Liver (tissue), 9 donors: ENCODE results near the gene STX2. TPM values are rescaled to one million over a fixed set of nuclear protein-coding genes. Genes with fewer than 3 reads are reported as not detected.

Experiments
- DNase-seq: peaks from one replicate; pipeline ENCODE4 v3.0.0-alpha.2; 2017; ENCODE audit warnings: low spot score
- H3K27ac ChIP-seq, 2 donors: one replicate each; pipeline ENCODE4 v1.7.0; 2013; ENCODE audit warnings: inconsistent platforms in 2 of 2, low read length in 2 of 2, control low read depth in 1 of 2, low read depth in 1 of 2, mild to moderate bottlenecking in 1 of 2
- H3K27me3 ChIP-seq, 4 donors: one replicate each; pipeline versions ENCODE4 v1.6.1 to v1.7.0; 2013; ENCODE audit warnings: low read length in 3 of 4, inconsistent platforms in 1 of 4, mild to moderate bottlenecking in 1 of 4, moderate library complexity in 1 of 4; ENCODE audit not compliant: control insufficient read depth in 4 of 4, insufficient read depth in 4 of 4
- H3K36me3 ChIP-seq, 4 donors: one replicate each; pipeline versions ENCODE4 v1.6.1 to v1.7.0; 2013; ENCODE audit warnings: low read length in 3 of 4, mild to moderate bottlenecking in 3 of 4, low read depth in 1 of 4, moderate library complexity in 1 of 4; ENCODE audit not compliant: control insufficient read depth in 4 of 4, insufficient read depth in 3 of 4
- H3K4me1 ChIP-seq, 4 donors: one replicate each; pipeline versions ENCODE4 v1.6.1 to v1.7.0; 2013; ENCODE audit warnings: low read length in 3 of 4, mild to moderate bottlenecking in 3 of 4, moderate library complexity in 1 of 4; ENCODE audit not compliant: control insufficient read depth in 4 of 4, insufficient read depth in 4 of 4
- H3K4me3 ChIP-seq, 3 donors: one replicate each; pipeline versions ENCODE4 v1.6.1 to v1.7.0; 2013; ENCODE audit warnings: low read length in 3 of 3, control low read depth in 1 of 3, low read depth in 1 of 3, mild to moderate bottlenecking in 1 of 3
- H3K9ac ChIP-seq, 2 donors: one replicate each; pipeline ENCODE4 v1.7.0; 2013; ENCODE audit warnings: low read length in 2 of 2, mild to moderate bottlenecking in 2 of 2, moderate library complexity in 2 of 2, control low read depth in 1 of 2, low read depth in 1 of 2
- H3K9me3 ChIP-seq, 4 donors: one replicate each; pipeline versions ENCODE4 v1.6.1 to v1.7.0; 2013; ENCODE audit warnings: low read length in 3 of 4; ENCODE audit not compliant: control insufficient read depth in 4 of 4
- EGR1 ChIP-seq, 2 donors: IDR thresholded peaks; 2 replicates each; pipeline ENCODE4 v1.6.1; 2016 to 2018; ENCODE audit warnings: antibody characterized with exemption in 2 of 2, low read depth in 2 of 2
- FOXA2 ChIP-seq: IDR thresholded peaks from 2 replicates; pipeline ENCODE4 v1.6.1; 2016; ENCODE audit warnings: antibody characterized with exemption
- GABPA ChIP-seq, 2 donors: IDR thresholded peaks in 1 of 2; conservative IDR thresholded peaks in 1 of 2; 2 replicates each; pipeline ENCODE4 v1.6.1; 2016; ENCODE audit warnings: antibody characterized with exemption in 2 of 2, mild to moderate bottlenecking in 1 of 2, moderate library complexity in 1 of 2
- HNF4G ChIP-seq: IDR thresholded peaks from 2 replicates; pipeline ENCODE4 v1.6.1; 2016; ENCODE audit warnings: antibody characterized with exemption
- JUND ChIP-seq, 2 donors: IDR thresholded peaks; 2 replicates each; pipeline ENCODE4 v1.6.1; 2016; ENCODE audit warnings: antibody characterized with exemption in 2 of 2
- MAX ChIP-seq: IDR thresholded peaks from 2 replicates; pipeline ENCODE4 v1.6.1; 2016; ENCODE audit warnings: antibody characterized with exemption
- NR2F2 ChIP-seq: IDR thresholded peaks from 2 replicates; pipeline ENCODE4 v1.6.1; 2016; ENCODE audit warnings: antibody characterized with exemption
- RAD21 ChIP-seq, 2 donors: IDR thresholded peaks; 2 replicates each; pipeline ENCODE4 v1.6.1; 2016; ENCODE audit warnings: antibody characterized with exemption in 2 of 2, mild to moderate bottlenecking in 2 of 2
- RXRA ChIP-seq, 2 donors: IDR thresholded peaks; 2 replicates each; pipeline ENCODE4 v1.6.1; 2017 to 2018; ENCODE audit warnings: antibody characterized with exemption in 2 of 2, mild to moderate bottlenecking in 1 of 2
- SP1 ChIP-seq: IDR thresholded peaks from 2 replicates; pipeline ENCODE4 v1.6.1; 2018; ENCODE audit warnings: antibody characterized with exemption, mild to moderate bottlenecking
- TAF1 ChIP-seq: conservative IDR thresholded peaks from 2 replicates; pipeline ENCODE4 v1.6.1; 2016; ENCODE audit warnings: antibody characterized with exemption, mild to moderate bottlenecking
- YY1 ChIP-seq: IDR thresholded peaks from 2 replicates; pipeline ENCODE4 v1.6.1; 2016; ENCODE audit warnings: antibody characterized with exemption, mild to moderate bottlenecking
- whole genome bisulfite sequencing: extraction: QIAGEN DNeasy Blood & Tissue Kit; methylation state at CpG from one replicate; pipeline ENCODE4 v1.1.7; 2013; 5-methylcytosine and 5-hydroxymethylcytosine counted together
- polyA plus RNA-seq, 2 donors: library from polyadenylated mRNA; stranded (reverse) in 1 of 2; unstranded in 1 of 2; fragments of 200-250 nt in 1 of 2; fragments of >200 nt in 1 of 2; fragmentation: Nextera tagmentation in 1 of 2; extraction: Ambion mirVana in 1 of 2; gene quantifications; one replicate each; pipeline versions ENCODE4 v1.2.1 to v1.2.3, GENCODE V29; 2013 to 2015
- total RNA-seq, 2 donors: library from RNA; depleted of rRNA; stranded (reverse); fragments of >200 nt; gene quantifications; one replicate each; pipeline ENCODE4 v1.2.3, GENCODE V29; 2014
- TF ChIP-seq, protein P1 (sequence below): IDR thresholded peaks from 2 replicates; pipeline ENCODE4 v1.6.1; 2016; ENCODE audit warnings: antibody characterized with exemption, mild to moderate bottlenecking
- TF ChIP-seq, protein P2 (sequence below): IDR thresholded peaks from 2 replicates; pipeline ENCODE4 v1.6.1; 2016; ENCODE audit warnings: antibody characterized with exemption
- TF ChIP-seq, protein P3 (sequence below): fragments of 150-350 bp; IDR thresholded peaks from 2 replicates; pipeline ENCODE4 v1.5.1; 2017; ENCODE audit warnings: improper control_type of control experiment, low read depth, low read length; ENCODE audit not compliant: missing input control
- TF ChIP-seq, protein P4 (sequence below): IDR thresholded peaks from 2 replicates; pipeline ENCODE4 v1.6.1; 2016; ENCODE audit warnings: antibody characterized with exemption
- donor health status: healthy.
- donor health status: healthy.
- donor health status: healthy.
- donor health status: healthy.
- donor health status: healthy.

STX2 gene
- total and polyA plus RNA-seq, 4 donors, result 4.7 to 13.8 (median 8.9) TPM

GRCh38 chr12:130878193-130879185 lies 39.4 kb upstream of the STX2 start:
- H3K9me3 ChIP-seq, result no peaks in the 10 kb centered on the region
- H3K27ac ChIP-seq, result no peak overlapping the region
- TF ChIP-seq MAX, result no peak
- TF ChIP-seq, protein P1, sequence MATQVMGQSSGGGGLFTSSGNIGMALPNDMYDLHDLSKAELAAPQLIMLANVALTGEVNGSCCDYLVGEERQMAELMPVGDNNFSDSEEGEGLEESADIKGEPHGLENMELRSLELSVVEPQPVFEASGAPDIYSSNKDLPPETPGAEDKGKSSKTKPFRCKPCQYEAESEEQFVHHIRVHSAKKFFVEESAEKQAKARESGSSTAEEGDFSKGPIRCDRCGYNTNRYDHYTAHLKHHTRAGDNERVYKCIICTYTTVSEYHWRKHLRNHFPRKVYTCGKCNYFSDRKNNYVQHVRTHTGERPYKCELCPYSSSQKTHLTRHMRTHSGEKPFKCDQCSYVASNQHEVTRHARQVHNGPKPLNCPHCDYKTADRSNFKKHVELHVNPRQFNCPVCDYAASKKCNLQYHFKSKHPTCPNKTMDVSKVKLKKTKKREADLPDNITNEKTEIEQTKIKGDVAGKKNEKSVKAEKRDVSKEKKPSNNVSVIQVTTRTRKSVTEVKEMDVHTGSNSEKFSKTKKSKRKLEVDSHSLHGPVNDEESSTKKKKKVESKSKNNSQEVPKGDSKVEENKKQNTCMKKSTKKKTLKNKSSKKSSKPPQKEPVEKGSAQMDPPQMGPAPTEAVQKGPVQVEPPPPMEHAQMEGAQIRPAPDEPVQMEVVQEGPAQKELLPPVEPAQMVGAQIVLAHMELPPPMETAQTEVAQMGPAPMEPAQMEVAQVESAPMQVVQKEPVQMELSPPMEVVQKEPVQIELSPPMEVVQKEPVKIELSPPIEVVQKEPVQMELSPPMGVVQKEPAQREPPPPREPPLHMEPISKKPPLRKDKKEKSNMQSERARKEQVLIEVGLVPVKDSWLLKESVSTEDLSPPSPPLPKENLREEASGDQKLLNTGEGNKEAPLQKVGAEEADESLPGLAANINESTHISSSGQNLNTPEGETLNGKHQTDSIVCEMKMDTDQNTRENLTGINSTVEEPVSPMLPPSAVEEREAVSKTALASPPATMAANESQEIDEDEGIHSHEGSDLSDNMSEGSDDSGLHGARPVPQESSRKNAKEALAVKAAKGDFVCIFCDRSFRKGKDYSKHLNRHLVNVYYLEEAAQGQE, result no peak
- TF ChIP-seq, protein P2, sequence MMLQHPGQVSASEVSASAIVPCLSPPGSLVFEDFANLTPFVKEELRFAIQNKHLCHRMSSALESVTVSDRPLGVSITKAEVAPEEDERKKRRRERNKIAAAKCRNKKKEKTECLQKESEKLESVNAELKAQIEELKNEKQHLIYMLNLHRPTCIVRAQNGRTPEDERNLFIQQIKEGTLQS, result no peak
- no peak for TF ChIP-seq EGR1 (IDR thresholded peaks at IDR 0.05; ENCODE audit: low read depth in 2 of 2)
- TF ChIP-seq TAF1, result no peak
- TF ChIP-seq RAD21 (IDR thresholded peaks at IDR 0.05), result no peak
- TF ChIP-seq, protein P3, sequence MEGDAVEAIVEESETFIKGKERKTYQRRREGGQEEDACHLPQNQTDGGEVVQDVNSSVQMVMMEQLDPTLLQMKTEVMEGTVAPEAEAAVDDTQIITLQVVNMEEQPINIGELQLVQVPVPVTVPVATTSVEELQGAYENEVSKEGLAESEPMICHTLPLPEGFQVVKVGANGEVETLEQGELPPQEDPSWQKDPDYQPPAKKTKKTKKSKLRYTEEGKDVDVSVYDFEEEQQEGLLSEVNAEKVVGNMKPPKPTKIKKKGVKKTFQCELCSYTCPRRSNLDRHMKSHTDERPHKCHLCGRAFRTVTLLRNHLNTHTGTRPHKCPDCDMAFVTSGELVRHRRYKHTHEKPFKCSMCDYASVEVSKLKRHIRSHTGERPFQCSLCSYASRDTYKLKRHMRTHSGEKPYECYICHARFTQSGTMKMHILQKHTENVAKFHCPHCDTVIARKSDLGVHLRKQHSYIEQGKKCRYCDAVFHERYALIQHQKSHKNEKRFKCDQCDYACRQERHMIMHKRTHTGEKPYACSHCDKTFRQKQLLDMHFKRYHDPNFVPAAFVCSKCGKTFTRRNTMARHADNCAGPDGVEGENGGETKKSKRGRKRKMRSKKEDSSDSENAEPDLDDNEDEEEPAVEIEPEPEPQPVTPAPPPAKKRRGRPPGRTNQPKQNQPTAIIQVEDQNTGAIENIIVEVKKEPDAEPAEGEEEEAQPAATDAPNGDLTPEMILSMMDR, result no peak
- no peak for TF ChIP-seq NR2F2
- no peak for TF ChIP-seq RXRA (IDR thresholded peaks at IDR 0.05)
- TF ChIP-seq SP1, result no peak
- TF ChIP-seq FOXA2, result no peak
- 74% methylated on average over 24 of the region's 24 CpGs for WGBS
- no peak overlapping the region for H3K4me3 ChIP-seq
- H3K27me3 ChIP-seq, result no peaks in the 10 kb centered on the region
- H3K9ac ChIP-seq, result no peak overlapping the region
- H3K4me1 ChIP-seq, result peaks cover 4 to 31% (median 17%) of the 10 kb centered on the region in 4 donors
- peaks cover 4 to 18% (median 10%) of the 10 kb centered on the region in 4 donors for H3K36me3 ChIP-seq
- no peak for DNase-seq

- no peak for TF ChIP-seq JUND (IDR thresholded peaks at IDR 0.05)
- no peak for TF ChIP-seq EGR1 (IDR thresholded peaks at IDR 0.05; ENCODE audit: low read depth in 2 of 2)
- TF ChIP-seq RAD21 (IDR thresholded peaks at IDR 0.05), result no peak
- TF ChIP-seq, protein P2, result no peak
- TF ChIP-seq MAX, result no peak
- no peak for TF ChIP-seq YY1
- no peak for TF ChIP-seq TAF1
- TF ChIP-seq HNF4G, result no peak
- no peak for TF ChIP-seq NR2F2
- TF ChIP-seq, protein P1, result no peak
- no peak for TF ChIP-seq GABPA (IDR thresholded peaks at IDR 0.05 in 1 of 2, conservative IDR thresholded peaks at IDR 0.05 in 1 of 2)
- TF ChIP-seq, protein P4, sequence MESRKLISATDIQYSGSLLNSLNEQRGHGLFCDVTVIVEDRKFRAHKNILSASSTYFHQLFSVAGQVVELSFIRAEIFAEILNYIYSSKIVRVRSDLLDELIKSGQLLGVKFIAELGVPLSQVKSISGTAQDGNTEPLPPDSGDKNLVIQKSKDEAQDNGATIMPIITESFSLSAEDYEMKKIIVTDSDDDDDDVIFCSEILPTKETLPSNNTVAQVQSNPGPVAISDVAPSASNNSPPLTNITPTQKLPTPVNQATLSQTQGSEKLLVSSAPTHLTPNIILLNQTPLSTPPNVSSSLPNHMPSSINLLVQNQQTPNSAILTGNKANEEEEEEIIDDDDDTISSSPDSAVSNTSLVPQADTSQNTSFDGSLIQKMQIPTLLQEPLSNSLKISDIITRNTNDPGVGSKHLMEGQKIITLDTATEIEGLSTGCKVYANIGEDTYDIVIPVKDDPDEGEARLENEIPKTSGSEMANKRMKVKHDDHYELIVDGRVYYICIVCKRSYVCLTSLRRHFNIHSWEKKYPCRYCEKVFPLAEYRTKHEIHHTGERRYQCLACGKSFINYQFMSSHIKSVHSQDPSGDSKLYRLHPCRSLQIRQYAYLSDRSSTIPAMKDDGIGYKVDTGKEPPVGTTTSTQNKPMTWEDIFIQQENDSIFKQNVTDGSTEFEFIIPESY, result no peak
- no peak for TF ChIP-seq SP1
Observed at GRCh38 chr12:130877333-130877732, 38.3 kb upstream of the STX2 start.

More at GRCh38 chr12:130877333-130877732, 38.3 kb upstream of the STX2 start:
- no peak for DNase-seq
- no peak overlapping the region for H3K4me3 ChIP-seq
- no peak overlapping the region for H3K9ac ChIP-seq
- peaks cover 4 to 18% (median 12%) of the 10 kb centered on the region in 4 donors for H3K36me3 ChIP-seq
- H3K27ac ChIP-seq, result no peak overlapping the region
- H3K9me3 ChIP-seq, result no peaks in the 10 kb centered on the region
- no peaks in the 10 kb centered on the region for H3K27me3 ChIP-seq
- WGBS, result 80% methylated on average over 3 of the region's 3 CpGs
- H3K4me1 ChIP-seq, result peaks cover 8 to 39% (median 25%) of the 10 kb centered on the region in 4 donors
